Mesenchymal stem cell (in vitro differentiated cells and primary cell): ENCODE data around the gene BCL10.
A peak's percentile ranks its signal among the peaks of the same experiment; 100 is the strongest.

Experiments
- DNase-seq: peaks from one replicate; pipeline ENCODE4 v3.0.0-alpha.2; 2013
- H2AFZ ChIP-seq: one replicate; pipeline ENCODE4 v1.6.1; 2013; ENCODE audit warnings: low read depth, mild to moderate bottlenecking, control low read depth, inconsistent platforms, low read length, moderate library complexity
- H2AK5ac ChIP-seq: 2 replicates; pipeline ENCODE4 v1.6.1; 2013; ENCODE audit warnings: low read length, moderate library complexity, mild to moderate bottlenecking, inconsistent platforms; ENCODE audit not compliant: severe bottlenecking
- H2BK120ac ChIP-seq: one replicate; pipeline ENCODE4 v1.6.1; 2013; ENCODE audit warnings: low read depth, mild to moderate bottlenecking, inconsistent platforms, low read length, moderate library complexity
- H2BK12ac ChIP-seq, 2 experiments: one replicate each; pipeline ENCODE4 v1.6.1; 2013; ENCODE audit warnings: inconsistent platforms in 2 of 2, low read length in 2 of 2, mild to moderate bottlenecking in 2 of 2, moderate library complexity in 2 of 2, control low read depth in 1 of 2
- H2BK15ac ChIP-seq: one replicate; pipeline ENCODE4 v1.6.1; 2013; ENCODE audit warnings: mild to moderate bottlenecking, low read depth, inconsistent platforms; ENCODE audit not compliant: poor library complexity, severe bottlenecking
- H2BK5ac ChIP-seq: 2 replicates; pipeline ENCODE4 v1.6.1; 2013; ENCODE audit warnings: low read depth, mild to moderate bottlenecking, low read length, control low read depth, inconsistent platforms; ENCODE audit not compliant: poor library complexity, severe bottlenecking
- H3K14ac ChIP-seq, 2 experiments: one replicate each; pipeline ENCODE4 v1.6.1; 2013; ENCODE audit warnings: inconsistent platforms in 2 of 2, low read length in 2 of 2, control low read depth in 1 of 2, mild to moderate bottlenecking in 1 of 2, moderate library complexity in 1 of 2
- H3K18ac ChIP-seq, 2 experiments: one replicate each; pipeline ENCODE4 v1.6.1; 2013; ENCODE audit warnings: inconsistent platforms in 2 of 2, low read length in 2 of 2, control low read depth in 1 of 2, low read depth in 1 of 2, mild to moderate bottlenecking in 1 of 2
- H3K23ac ChIP-seq, 2 experiments: one replicate each; pipeline ENCODE4 v1.6.1; 2013; ENCODE audit warnings: inconsistent platforms in 2 of 2, low read length in 2 of 2, mild to moderate bottlenecking in 2 of 2, moderate library complexity in 2 of 2, control low read depth in 1 of 2
- H3K27ac ChIP-seq: 2 replicates; pipeline ENCODE4 v1.5.1; 2013; ENCODE audit warnings: mild to moderate bottlenecking, moderate library complexity, low read length, control low read depth, inconsistent platforms; ENCODE audit not compliant: poor library complexity, severe bottlenecking
- H3K27me3 ChIP-seq, 2 experiments: 2 replicates each; pipeline versions ENCODE4 v1.6.1 to v1.7.0; 2013; ENCODE audit warnings: low read length in 2 of 2, mild to moderate bottlenecking in 2 of 2, moderate library complexity in 2 of 2, control low read depth in 1 of 2, inconsistent platforms in 1 of 2; ENCODE audit not compliant: control insufficient read depth in 1 of 2, insufficient read depth in 1 of 2
- H3K36me3 ChIP-seq, 2 experiments: 2 replicates each; pipeline versions ENCODE4 v1.6.1 to v1.7.0; 2013; ENCODE audit warnings: low read length in 2 of 2, control low read depth in 1 of 2, inconsistent platforms in 1 of 2, low read depth in 1 of 2, mild to moderate bottlenecking in 1 of 2; ENCODE audit not compliant: insufficient read depth in 2 of 2, control insufficient read depth in 1 of 2
- H3K4ac ChIP-seq, 2 experiments: one replicate each; pipeline ENCODE4 v1.6.1; 2013; ENCODE audit warnings: inconsistent platforms in 2 of 2, low read length in 2 of 2, mild to moderate bottlenecking in 2 of 2, moderate library complexity in 2 of 2, control low read depth in 1 of 2, low read depth in 1 of 2
- H3K4me1 ChIP-seq: 2 replicates; pipeline ENCODE4 v1.6.1; 2013; ENCODE audit warnings: low read depth, low read length, control low read depth; ENCODE audit not compliant: control insufficient read depth, insufficient read depth
- H3K4me2 ChIP-seq: 2 replicates; pipeline ENCODE4 v1.6.1; 2013; ENCODE audit warnings: low read length, mild to moderate bottlenecking, inconsistent platforms; ENCODE audit not compliant: poor library complexity, severe bottlenecking
- H3K4me3 ChIP-seq, 2 experiments: 2 replicates each; pipeline versions ENCODE4 v1.5.1 to v1.7.0; 2013; ENCODE audit warnings: low read length in 2 of 2, mild to moderate bottlenecking in 2 of 2, control low read depth in 1 of 2, low read depth in 1 of 2; ENCODE audit not compliant: insufficient read depth in 1 of 2
- H3K79me1 ChIP-seq: replicated peaks from 2 replicates; pipeline ENCODE4 v1.6.1; 2013; ENCODE audit warnings: mild to moderate bottlenecking, control low read depth, low read length, inconsistent platforms; ENCODE audit not compliant: poor library complexity, severe bottlenecking
- H3K9ac ChIP-seq: 2 replicates; pipeline ENCODE4 v1.7.0; 2013; ENCODE audit warnings: mild to moderate bottlenecking, low read length, moderate library complexity
- H3K9me3 ChIP-seq: 2 replicates; pipeline ENCODE4 v1.7.0; 2013; ENCODE audit warnings: mild to moderate bottlenecking, low read length; ENCODE audit not compliant: control insufficient read depth
- H4K8ac ChIP-seq: one replicate; pipeline ENCODE4 v1.6.1; 2013; ENCODE audit warnings: inconsistent platforms, mild to moderate bottlenecking, low read length, moderate library complexity
- H4K91ac ChIP-seq: one replicate; pipeline ENCODE4 v1.6.1; 2013; ENCODE audit warnings: mild to moderate bottlenecking, low read length, inconsistent platforms
- WGBS: methylation state at CpG from one replicate; pipeline ENCODE4 v1.1.7; 2013; ENCODE audit warnings: mixed read lengths; 5-methylcytosine and 5-hydroxymethylcytosine counted together

The BCL10 gene

DNA sequence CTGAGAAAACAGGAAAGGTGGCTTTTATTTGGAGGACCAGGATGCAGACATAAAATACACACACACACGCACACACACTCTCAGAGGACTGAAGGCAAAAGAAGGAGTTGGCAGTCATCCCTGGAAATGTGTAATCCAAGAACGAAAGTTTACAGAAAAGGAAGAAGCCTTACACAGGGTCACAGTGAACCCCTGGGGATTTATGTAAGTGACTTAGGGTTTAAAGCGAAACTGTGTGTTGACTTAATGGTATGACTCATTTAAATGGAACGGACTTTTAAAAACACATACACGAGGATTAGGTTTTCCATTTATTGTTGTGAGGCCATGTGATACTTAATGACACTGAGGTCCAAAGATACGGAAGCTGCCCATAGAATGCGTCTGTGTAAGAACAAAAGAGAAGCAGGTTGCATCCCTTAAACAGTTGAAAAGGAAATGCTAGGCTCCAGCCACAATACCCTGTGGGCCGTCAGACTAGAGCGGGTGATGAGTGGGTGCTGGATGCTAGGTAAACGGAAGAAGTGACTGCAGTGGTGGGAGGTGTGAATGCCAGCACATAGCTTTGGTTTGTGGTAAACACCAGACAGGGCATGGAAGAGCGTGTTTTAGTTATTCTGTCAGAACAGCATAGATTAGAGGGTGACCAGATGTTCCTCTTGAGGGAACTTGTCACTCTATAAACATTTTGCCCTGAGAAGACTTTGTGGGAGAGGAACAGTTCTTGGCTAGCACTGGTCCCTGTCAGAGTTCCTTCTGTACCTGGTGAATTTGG, 21.6 kb upstream of the BCL10 start:
- DNase-seq: peak; percentile 99

DNA sequence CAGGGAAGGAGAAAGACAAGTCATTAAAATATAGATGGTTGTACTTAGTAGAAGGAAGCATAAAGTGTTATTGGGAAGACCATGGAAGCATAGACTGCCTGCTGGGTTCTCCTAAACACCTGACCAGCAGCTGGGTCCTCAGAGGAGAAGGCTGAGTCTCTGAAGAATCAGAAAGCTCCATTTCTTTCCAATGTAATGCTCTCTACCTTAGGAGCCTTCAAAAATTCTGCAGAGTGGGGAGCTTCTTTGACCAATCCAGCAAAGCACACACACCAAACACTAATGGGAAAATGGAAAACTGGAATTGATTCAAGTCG, 21.1 kb upstream of the BCL10 start:
- peak overlapping the region in 1 of 2 experiments; percentile 44 for H3K18ac ChIP-seq
- H2BK15ac ChIP-seq: peak overlapping the region; percentile 85
- H2AK5ac ChIP-seq: peak overlapping the region; percentile 90
- H2AFZ ChIP-seq: no peak overlapping the region
- H3K4me1 ChIP-seq: peaks cover 19% of the 10 kb centered on the region
- H2BK5ac ChIP-seq: peak overlapping the region; percentile 59
- no peaks in the 10 kb centered on the region for H3K36me3 ChIP-seq
- H3K4me3 ChIP-seq: peak overlapping the region in 1 of 2 experiments; percentile 23
- DNase-seq: no peak
- no peak overlapping the region for H3K14ac ChIP-seq
- H3K23ac ChIP-seq: no peak overlapping the region
- H4K8ac ChIP-seq: no peak overlapping the region
- no peaks in the 10 kb centered on the region for H3K79me1 ChIP-seq
- H3K27me3 ChIP-seq: no peaks in the 10 kb centered on the region
- H2BK120ac ChIP-seq: no peak overlapping the region
- H3K4me2 ChIP-seq: no peak overlapping the region
- no peak overlapping the region for H2BK12ac ChIP-seq
- H3K9me3 ChIP-seq: no peaks in the 10 kb centered on the region
- H3K27ac ChIP-seq: peak overlapping the region; percentile 91
- no peak overlapping the region for H4K91ac ChIP-seq
- no CpG with 5 or more reads among the region's 1 CpG for WGBS
- H3K4ac ChIP-seq: no peak overlapping the region
- H3K9ac ChIP-seq: peak overlapping the region; percentile 16

More for the DNA sequence above, 21.6 kb upstream of the BCL10 start:
- H3K14ac ChIP-seq: no peak overlapping the region
- no peak overlapping the region for H2BK120ac ChIP-seq
- H3K18ac ChIP-seq: peak overlapping the region in 1 of 2 experiments; percentile 77
- H3K27me3 ChIP-seq: no peaks in the 10 kb centered on the region
- H4K91ac ChIP-seq: peak overlapping the region; percentile 40
- no peak overlapping the region for H3K4ac ChIP-seq
- H2BK12ac ChIP-seq: peak overlapping the region in 1 of 2 experiments; percentile 81
- H3K4me3 ChIP-seq: peak overlapping the region in 1 of 2 experiments; percentile 23
- WGBS: under 1% methylated on average over 11 of the region's 11 CpGs
- no peaks in the 10 kb centered on the region for H3K36me3 ChIP-seq
- peak overlapping the region; percentile 16 for H3K9ac ChIP-seq
- no peak overlapping the region for H3K4me2 ChIP-seq
- H4K8ac ChIP-seq: no peak overlapping the region
- H3K9me3 ChIP-seq: no peaks in the 10 kb centered on the region
- H2BK15ac ChIP-seq: no peak overlapping the region
- H3K23ac ChIP-seq: no peak overlapping the region
- no peak overlapping the region for H2AFZ ChIP-seq
- peak overlapping the region; percentile 91 for H2AK5ac ChIP-seq
- H2BK5ac ChIP-seq: peak overlapping the region; percentile 70
- peak overlapping the region; percentile 91 for H3K27ac ChIP-seq
- no peaks in the 10 kb centered on the region for H3K79me1 ChIP-seq
- H3K4me1 ChIP-seq: peaks cover 19% of the 10 kb centered on the region

DNA sequence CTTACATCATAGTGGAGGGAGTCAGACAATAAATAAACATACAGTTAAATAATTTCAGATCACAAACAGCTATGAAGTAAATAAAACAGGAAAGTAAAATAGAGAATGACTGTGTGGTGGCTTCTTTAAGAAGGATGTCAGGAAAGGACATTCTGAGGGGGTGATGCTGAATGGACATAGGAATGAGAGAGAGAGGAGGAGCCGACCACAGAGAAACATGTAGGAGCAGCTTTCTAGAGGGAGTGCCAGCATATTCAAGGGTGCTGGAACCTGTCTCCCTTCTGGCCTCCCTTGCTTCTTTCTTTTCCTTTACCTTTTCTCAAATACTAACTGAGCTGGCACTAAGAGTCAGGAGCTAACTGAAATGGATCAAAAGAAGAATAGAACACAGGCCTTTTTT, 20.5 kb upstream of the BCL10 start:
- peak overlapping the region; percentile 90 for H2AK5ac ChIP-seq
- H3K79me1 ChIP-seq: no peaks in the 10 kb centered on the region
- H3K14ac ChIP-seq: no peak overlapping the region
- H4K91ac ChIP-seq: no peak overlapping the region
- no peaks in the 10 kb centered on the region for H3K27me3 ChIP-seq
- H3K9ac ChIP-seq: peak overlapping the region; percentile 16
- H3K9me3 ChIP-seq: no peaks in the 10 kb centered on the region
- peaks cover 19% of the 10 kb centered on the region for H3K4me1 ChIP-seq
- no peak overlapping the region for H3K4ac ChIP-seq
- H3K18ac ChIP-seq: no peak overlapping the region
- no peak for DNase-seq
- peak overlapping the region; percentile 91 for H3K27ac ChIP-seq
- no peak overlapping the region for H2AFZ ChIP-seq
- H4K8ac ChIP-seq: no peak overlapping the region
- H2BK15ac ChIP-seq: no peak overlapping the region
- H3K4me2 ChIP-seq: no peak overlapping the region
- H2BK5ac ChIP-seq: peak overlapping the region; percentile 59
- WGBS: no CpG with 5 or more reads among the region's 1 CpG
- H2BK12ac ChIP-seq: no peak overlapping the region
- H3K36me3 ChIP-seq: no peaks in the 10 kb centered on the region
- no peak overlapping the region for H3K4me3 ChIP-seq
- no peak overlapping the region for H3K23ac ChIP-seq
- no peak overlapping the region for H2BK120ac ChIP-seq

DNA sequence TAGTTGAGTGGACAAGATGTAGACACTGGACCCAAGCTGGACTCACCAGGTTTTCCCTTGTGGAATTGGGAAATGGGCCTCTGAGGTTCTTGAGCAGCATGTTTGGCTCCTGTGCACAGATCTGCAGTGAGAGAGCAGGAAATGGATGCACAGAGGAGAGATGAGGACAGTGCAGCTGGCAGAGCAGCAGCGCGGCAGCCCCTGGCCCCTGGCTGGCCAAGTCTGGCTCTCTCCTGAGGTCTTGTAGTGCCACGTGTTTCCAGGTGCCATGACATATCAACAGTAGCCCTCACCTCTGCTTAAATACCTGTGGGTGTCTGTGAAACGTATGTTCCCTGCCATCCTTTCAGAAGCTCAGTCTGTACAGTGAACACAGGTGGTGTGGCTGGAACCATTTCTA, 19.2 kb upstream of the BCL10 start:
- WGBS: 99% methylated on average over 4 of the region's 4 CpGs
- DNase-seq: no peak
- H3K27ac ChIP-seq: peak overlapping the region; percentile 64

More for the DNA sequence above, 19.2 kb upstream of the BCL10 start:
- Histone ChIP-seq H3K36me3 (no peaks in the 10 kb centered on the region), H2AFZ (no peak overlapping the region), H2BK120ac (peak overlapping the region; percentile 37), H3K4me2 (no peak overlapping the region), H3K23ac (no peak overlapping the region), H3K9me3 (no peaks in the 10 kb centered on the region), H4K91ac (peak overlapping the region; percentile 53), H3K4me1 (peaks cover 20% of the 10 kb centered on the region), H3K4me3 (no peak overlapping the region), H2AK5ac (peak overlapping the region; percentile 57), H3K9ac (no peak overlapping the region), H3K27me3 (no peaks in the 10 kb centered on the region), H3K14ac (no peak overlapping the region), H2BK15ac (no peak overlapping the region), H3K79me1 (no peaks in the 10 kb centered on the region), H4K8ac (peak overlapping the region; percentile 73), H2BK5ac (peak overlapping the region; percentile 35), H3K4ac (no peak overlapping the region), H2BK12ac (peak overlapping the region in 1 of 2 experiments; percentile 29), H3K18ac (no peak overlapping the region)
